Spinal cord (tissue), 10 donors: ENCODE measurements around the gene FOXL3. TPM values are rescaled to one million over a fixed set of nuclear protein-coding genes. Genes with fewer than 3 reads are reported as not detected.
"Not testable (repeated sequence)": the region's sequence is repeated elsewhere in the genome, so short reads cannot be mapped to it uniquely, and the experiment has no call there.

Experiments
- DNase-seq, 6 donors: peaks; one replicate each; pipeline versions ENCODE4 v3.0.0 to v3.0.0-alpha.2; 2013 to 2015; ENCODE audit warnings: low spot score in 6 of 6, low read depth in 4 of 6
- H3K27ac ChIP-seq: one replicate; pipeline ENCODE4 v1.5.1; 2013; ENCODE audit warnings: low read depth, low read length, control low read depth
- H3K27me3 ChIP-seq: one replicate; pipeline ENCODE4 v1.6.1; 2013; ENCODE audit warnings: low read length; ENCODE audit not compliant: control insufficient read depth, insufficient read depth
- H3K36me3 ChIP-seq: one replicate; pipeline ENCODE4 v1.6.1; 2013; ENCODE audit warnings: low read length; ENCODE audit not compliant: control insufficient read depth, insufficient read depth
- H3K4me1 ChIP-seq: one replicate; pipeline ENCODE4 v1.6.1; 2013; ENCODE audit warnings: low read length; ENCODE audit not compliant: control insufficient read depth, insufficient read depth
- H3K4me3 ChIP-seq: one replicate; pipeline ENCODE4 v1.5.1; 2013; ENCODE audit warnings: low read depth, low read length, control low read depth
- H3K9me3 ChIP-seq: one replicate; pipeline ENCODE4 v1.6.1; 2013; ENCODE audit warnings: low read length; ENCODE audit not compliant: control insufficient read depth, insufficient read depth
- WGBS: methylation state at CpG from one replicate; pipeline ENCODE4 v1.1.5; 2013; ENCODE audit warnings: missing lambda C conversion rate; ENCODE audit not compliant: insufficient coverage; 5-methylcytosine and 5-hydroxymethylcytosine counted together
- polyA plus RNA-seq, 2 donors: library from polyadenylated mRNA; unstranded; fragments of 120-200 nt; gene quantifications; one replicate each; pipeline ENCODE4 v1.2.1, GENCODE V29; 2013; ENCODE audit not compliant: insufficient read length in 2 of 2
- total RNA-seq, 2 donors: library from RNA; depleted of rRNA in 1 of 2; stranded (reverse); fragments of 120-200 nt in 1 of 2; fragments of >200 nt in 1 of 2; gene quantifications; one replicate each; pipeline versions ENCODE4 v1.2.3 to v1.2.4, GENCODE V29; 2013 to 2014
- donor health status: healthy.

Gene FOXL3
- total and polyA plus RNA-seq, 4 donors: 0.33 TPM; not detected in 3

GRCh38 chr7:334618-335357, 44.8 kb downstream of the FOXL3 start:
- 94% methylated on average over 16 of the region's 16 CpGs for WGBS
- no peak for DNase-seq
- peaks cover 43% of the 10 kb centered on the region for H3K4me1 ChIP-seq

GRCh38 chr7:335358-336148, 45.6 kb downstream of the FOXL3 start:
- H3K9me3 ChIP-seq: no peaks in the 10 kb centered on the region
- H3K4me1 ChIP-seq: peaks cover 45% of the 10 kb centered on the region
- H3K27me3 ChIP-seq: peaks cover 14% of the 10 kb centered on the region
- no peaks in the 10 kb centered on the region for H3K36me3 ChIP-seq
- 89% methylated on average over 9 of the region's 11 CpGs for WGBS
- H3K27ac ChIP-seq: no peak overlapping the region
- H3K4me3 ChIP-seq: no peak overlapping the region
- no peak for DNase-seq

More at GRCh38 chr7:334618-335357, 44.8 kb downstream of the FOXL3 start:
- Histone ChIP-seq H3K27ac (no peak overlapping the region), H3K4me3 (no peak overlapping the region), H3K36me3 (no peaks in the 10 kb centered on the region), H3K9me3 (no peaks in the 10 kb centered on the region), H3K27me3 (peaks cover 14% of the 10 kb centered on the region)

- DNase-seq, H3K27ac ChIP-seq, H3K4me3 ChIP-seq, H3K9me3 ChIP-seq, H3K36me3 ChIP-seq: not testable (repeated sequence)
- 85% methylated on average over 9 of the region's 25 CpGs for WGBS
- H3K4me1 ChIP-seq: peaks cover 45% of the 10 kb centered on the region
- peaks cover 11% of the 10 kb centered on the region for H3K27me3 ChIP-seq
Observed at GRCh38 chr7:336149-336533, 46.2 kb downstream of the FOXL3 start.

GRCh38 chr7:336810-337566, 47.0 kb downstream of the FOXL3 start:
- H3K27me3 ChIP-seq: peaks cover 9% of the 10 kb centered on the region
- no peak overlapping the region for H3K27ac ChIP-seq
- 78% methylated on average over 21 of the region's 34 CpGs for WGBS
- H3K4me1 ChIP-seq: peaks cover 52% of the 10 kb centered on the region
- no peak overlapping the region for H3K4me3 ChIP-seq
- no peak for DNase-seq
- no peaks in the 10 kb centered on the region for H3K9me3 ChIP-seq
- H3K36me3 ChIP-seq: no peaks in the 10 kb centered on the region

GRCh38 chr7:337567-337951, 47.6 kb downstream of the FOXL3 start:
- DNase-seq: no peak
- Histone ChIP-seq H3K4me3 (no peak overlapping the region), H3K27ac (no peak overlapping the region), H3K36me3 (no peaks in the 10 kb centered on the region), H3K9me3 (no peaks in the 10 kb centered on the region), H3K27me3 (peaks cover 6% of the 10 kb centered on the region), H3K4me1 (peaks cover 52% of the 10 kb centered on the region)
- WGBS: 73% methylated on average over 17 of the region's 17 CpGs

- DNase-seq: peak in 1 of 6 donors; percentile 42
- 86% methylated on average over 31 of the region's 31 CpGs for WGBS
Observed at GRCh38 chr7:338295-339061, 48.5 kb downstream of the FOXL3 start.

GRCh38 chr7:339062-339342, 49.0 kb downstream of the FOXL3 start:
- Histone ChIP-seq H3K27me3 (peaks cover 6% of the 10 kb centered on the region), H3K4me1 (peaks cover 53% of the 10 kb centered on the region), H3K9me3 (no peaks in the 10 kb centered on the region), H3K36me3 (peaks cover under 1% of the 10 kb centered on the region), H3K4me3 (no peak overlapping the region), H3K27ac (no peak overlapping the region)
- WGBS: 75% methylated on average over 3 of the region's 3 CpGs
- DNase-seq: no peak

More at GRCh38 chr7:338295-339061, 48.5 kb downstream of the FOXL3 start:
- Histone ChIP-seq H3K4me3 (no peak overlapping the region), H3K27ac (no peak overlapping the region), H3K27me3 (peaks cover 6% of the 10 kb centered on the region), H3K9me3 (no peaks in the 10 kb centered on the region), H3K4me1 (peaks cover 52% of the 10 kb centered on the region), H3K36me3 (no peaks in the 10 kb centered on the region)

- Histone ChIP-seq H3K4me1 (peaks cover 53% of the 10 kb centered on the region), H3K4me3 (no peak overlapping the region), H3K27me3 (peaks cover 6% of the 10 kb centered on the region), H3K27ac (no peak overlapping the region), H3K36me3 (peaks cover 3% of the 10 kb centered on the region), H3K9me3 (no peaks in the 10 kb centered on the region)
- WGBS: 78% methylated on average over 7 of the region's 7 CpGs
- no peak for DNase-seq
Observed at GRCh38 chr7:339696-340095, 49.7 kb downstream of the FOXL3 start.
